Right atrium auricular region (tissue), 2 donors: ENCODE measurements around the gene CEBPG. TPM values are rescaled to one million over a fixed set of nuclear protein-coding genes. Genes with fewer than 3 reads are reported as not detected.

ENCODE experiments used
- DNase-seq: peaks from one replicate; pipeline ENCODE4 v3.0.0-alpha.2; 2019; ENCODE audit warnings: low spot score
- H3K27ac ChIP-seq, 2 donors: fragments of 200-600 bp; sonication (generic); 1 replicate in 1 of 2; 2 replicates in 1 of 2; pipeline ENCODE4 v1.5.1; 2016 to 2019
- H3K27me3 ChIP-seq, 2 donors: fragments of 200-600 bp; sonication (generic); one replicate each; pipeline versions ENCODE4 v1.5.1 to v1.6.0; 2017 to 2019
- H3K36me3 ChIP-seq: fragments of 200-600 bp; sonication (generic); one replicate; pipeline ENCODE4 v1.5.1; 2016
- H3K4me1 ChIP-seq, 2 donors: fragments of 200-600 bp; sonication (generic); one replicate each; pipeline versions ENCODE4 v1.5.1 to v1.6.0; 2017 to 2019
- H3K4me3 ChIP-seq, 2 donors: fragments of 200-600 bp; sonication (generic); 1 replicate in 1 of 2; 2 replicates in 1 of 2; pipeline ENCODE4 v1.5.1; 2017 to 2019; ENCODE audit warnings: mild to moderate bottlenecking in 1 of 2, moderate library complexity in 1 of 2
- H3K9me3 ChIP-seq, 2 donors: fragments of 200-600 bp; sonication (generic); one replicate each; pipeline ENCODE4 v1.5.1; 2019
- total RNA-seq, 2 donors: library from RNA; depleted of rRNA; stranded (reverse); fragments of >200 nt; gene quantifications; one replicate each; pipeline ENCODE4 v1.1.0, GENCODE V29; 2016
- TF ChIP-seq, protein P1 (sequence below), 2 donors: fragments of 200-600 bp; sonication (generic); IDR thresholded peaks; one replicate each; pipeline ENCODE4 v1.5.1; 2019; ENCODE audit warnings: antibody characterized with exemption in 2 of 2

CEBPG gene
- total RNA-seq, 2 donors from 2014 or later, result 12.9 to 15.2 TPM

DNA sequence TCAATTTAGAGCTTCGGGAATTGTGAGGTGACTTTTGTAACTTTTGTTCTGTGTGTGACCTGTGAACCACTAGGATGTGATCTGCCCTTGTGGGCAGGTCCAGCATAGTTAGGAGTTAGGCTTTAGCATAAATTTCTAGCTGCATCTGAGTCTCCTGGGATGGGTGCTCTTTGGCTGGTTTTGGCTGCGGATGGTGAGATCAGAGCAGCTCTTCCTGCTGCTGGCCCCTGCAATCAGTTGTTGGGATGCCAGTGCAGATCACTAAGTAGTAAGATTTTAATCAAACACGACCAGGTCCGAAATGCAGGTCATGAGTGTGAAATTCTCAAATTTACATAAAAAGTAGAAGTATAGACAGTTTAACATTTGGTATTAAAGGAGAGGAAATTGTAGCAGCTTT is 8.5 kb downstream of the CEBPG start:
- no peak overlapping the region for H3K27ac ChIP-seq
- TF ChIP-seq, protein P1, sequence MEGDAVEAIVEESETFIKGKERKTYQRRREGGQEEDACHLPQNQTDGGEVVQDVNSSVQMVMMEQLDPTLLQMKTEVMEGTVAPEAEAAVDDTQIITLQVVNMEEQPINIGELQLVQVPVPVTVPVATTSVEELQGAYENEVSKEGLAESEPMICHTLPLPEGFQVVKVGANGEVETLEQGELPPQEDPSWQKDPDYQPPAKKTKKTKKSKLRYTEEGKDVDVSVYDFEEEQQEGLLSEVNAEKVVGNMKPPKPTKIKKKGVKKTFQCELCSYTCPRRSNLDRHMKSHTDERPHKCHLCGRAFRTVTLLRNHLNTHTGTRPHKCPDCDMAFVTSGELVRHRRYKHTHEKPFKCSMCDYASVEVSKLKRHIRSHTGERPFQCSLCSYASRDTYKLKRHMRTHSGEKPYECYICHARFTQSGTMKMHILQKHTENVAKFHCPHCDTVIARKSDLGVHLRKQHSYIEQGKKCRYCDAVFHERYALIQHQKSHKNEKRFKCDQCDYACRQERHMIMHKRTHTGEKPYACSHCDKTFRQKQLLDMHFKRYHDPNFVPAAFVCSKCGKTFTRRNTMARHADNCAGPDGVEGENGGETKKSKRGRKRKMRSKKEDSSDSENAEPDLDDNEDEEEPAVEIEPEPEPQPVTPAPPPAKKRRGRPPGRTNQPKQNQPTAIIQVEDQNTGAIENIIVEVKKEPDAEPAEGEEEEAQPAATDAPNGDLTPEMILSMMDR (IDR thresholded peaks at IDR 0.05), result no peak
- peaks cover 0 to 30% of the 10 kb centered on the region in 2 donors for H3K4me1 ChIP-seq
- DNase-seq, result no peak
- no peaks in the 10 kb centered on the region for H3K27me3 ChIP-seq
- no peak overlapping the region for H3K4me3 ChIP-seq
- peaks cover 13% of the 10 kb centered on the region for H3K36me3 ChIP-seq
- H3K9me3 ChIP-seq, result no peaks in the 10 kb centered on the region

DNA sequence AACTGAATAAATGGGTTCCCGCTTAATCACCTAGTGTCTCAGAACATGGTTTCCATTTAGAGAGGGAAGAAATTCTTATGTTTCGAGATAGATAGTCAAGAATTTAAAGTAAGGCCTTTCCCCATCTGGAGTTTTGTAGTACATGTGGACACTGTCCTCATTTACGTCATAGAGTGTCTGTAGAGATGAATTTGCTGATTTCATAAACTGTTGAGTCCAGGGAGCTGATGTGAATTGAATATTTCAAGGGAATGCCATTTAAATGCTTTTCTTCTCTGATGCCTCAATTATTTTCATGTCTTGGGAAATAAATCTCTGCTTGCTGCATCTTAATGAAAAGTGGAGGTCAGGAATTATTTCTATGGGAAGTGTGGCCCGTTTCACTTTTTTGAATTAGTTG is 9.5 kb downstream of the CEBPG start:
- no peaks in the 10 kb centered on the region for H3K27me3 ChIP-seq
- no peak for DNase-seq
- peaks cover 0 to 25% of the 10 kb centered on the region in 2 donors for H3K4me1 ChIP-seq
- no peak overlapping the region for H3K4me3 ChIP-seq
- H3K27ac ChIP-seq, result no peak overlapping the region
- H3K36me3 ChIP-seq, result peaks cover 13% of the 10 kb centered on the region
- TF ChIP-seq, protein P1 (IDR thresholded peaks at IDR 0.05), result no peak
- no peaks in the 10 kb centered on the region for H3K9me3 ChIP-seq

DNA sequence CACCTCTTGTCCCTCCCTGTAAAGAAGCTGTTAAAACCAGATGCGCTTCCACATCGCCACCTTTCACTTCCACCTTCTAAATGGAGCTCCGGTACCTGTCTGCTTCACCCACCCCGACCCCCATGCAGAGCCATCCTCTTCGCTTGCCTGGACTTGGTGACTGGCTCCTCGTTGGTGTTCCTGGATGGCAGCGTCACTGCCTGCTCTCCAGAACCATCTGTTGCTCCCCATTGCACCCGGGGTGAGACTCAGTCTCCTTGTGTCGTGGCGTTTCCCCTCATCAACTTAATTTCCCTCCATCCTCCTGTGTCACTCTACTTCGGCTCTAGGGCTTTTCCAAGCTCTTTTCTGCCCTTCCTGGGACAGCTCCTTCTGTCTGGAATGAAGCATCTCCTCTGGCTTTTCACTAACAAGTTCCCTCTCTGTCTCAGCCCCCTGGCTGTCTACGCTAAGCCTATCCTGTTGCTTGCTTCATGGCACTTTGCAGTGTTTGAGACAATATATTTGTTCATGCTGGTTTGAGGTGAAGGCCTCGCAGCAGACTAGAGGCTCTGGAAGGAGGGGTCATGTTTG is 10.3 kb downstream of the CEBPG start:
- Histone ChIP-seq H3K27ac (no peak overlapping the region), H3K4me3 (no peak overlapping the region), H3K36me3 (peaks cover 13% of the 10 kb centered on the region), H3K4me1 (peaks cover 0 to 26% of the 10 kb centered on the region in 2 donors), H3K27me3 (no peaks in the 10 kb centered on the region), H3K9me3 (no peaks in the 10 kb centered on the region)
- TF ChIP-seq, protein P1 (IDR thresholded peaks at IDR 0.05), result no peak
- no peak for DNase-seq

DNA sequence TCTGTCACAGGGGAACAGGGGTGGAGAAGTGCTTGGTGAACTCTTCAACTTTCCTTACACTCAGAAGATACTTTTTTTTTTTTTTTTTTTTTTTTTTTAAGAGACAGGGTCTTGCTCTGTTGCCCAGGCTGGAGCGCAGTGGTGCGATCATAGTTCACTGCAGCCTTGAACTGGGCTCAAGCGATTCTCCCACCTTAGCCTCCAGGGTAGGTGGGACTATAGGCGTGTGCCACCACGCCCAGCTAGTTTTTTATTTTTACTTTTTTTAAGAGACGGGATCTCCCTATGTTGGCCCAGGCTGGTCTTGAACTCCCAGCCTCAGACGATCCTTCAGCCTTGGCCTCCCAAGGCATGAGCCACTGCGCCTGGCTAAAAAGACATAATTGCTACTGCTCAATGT is 11.5 kb downstream of the CEBPG start:
- Histone ChIP-seq H3K9me3 (no peaks in the 10 kb centered on the region), H3K4me3 (no peak overlapping the region), H3K27me3 (no peaks in the 10 kb centered on the region), H3K27ac (no peak overlapping the region), H3K4me1 (peaks cover 0 to 37% of the 10 kb centered on the region in 2 donors), H3K36me3 (peaks cover 4% of the 10 kb centered on the region)
- no peak for DNase-seq
- TF ChIP-seq, protein P1 (IDR thresholded peaks at IDR 0.05), result no peak

DNA sequence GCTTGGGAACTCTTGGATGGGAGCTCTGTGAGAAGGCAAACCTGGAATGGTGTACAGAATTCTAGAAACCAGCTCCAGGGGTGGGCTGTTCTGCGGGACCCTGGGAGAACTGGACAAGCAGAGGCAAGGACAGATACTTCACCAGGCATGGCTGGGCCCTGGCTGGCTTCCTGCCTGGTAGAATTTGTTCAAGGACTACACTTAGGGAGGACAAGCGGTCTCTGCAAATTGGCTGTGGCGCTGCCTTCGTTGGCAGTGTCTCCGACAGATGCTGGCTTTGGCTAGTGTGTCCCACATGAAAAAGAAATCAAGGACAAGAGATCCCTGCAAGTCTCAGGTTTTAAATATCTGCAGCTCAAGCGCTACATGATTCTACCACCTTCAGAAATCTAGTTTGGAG is 12.4 kb downstream of the CEBPG start:
- H3K27me3 ChIP-seq, result no peaks in the 10 kb centered on the region
- H3K4me1 ChIP-seq, result peaks cover 0 to 46% of the 10 kb centered on the region in 2 donors
- H3K36me3 ChIP-seq, result no peaks in the 10 kb centered on the region
- no peak overlapping the region for H3K4me3 ChIP-seq
- TF ChIP-seq, protein P1 (IDR thresholded peaks at IDR 0.05), result no peak
- no peak overlapping the region for H3K27ac ChIP-seq
- DNase-seq, result no peak
- H3K9me3 ChIP-seq, result no peaks in the 10 kb centered on the region

DNA sequence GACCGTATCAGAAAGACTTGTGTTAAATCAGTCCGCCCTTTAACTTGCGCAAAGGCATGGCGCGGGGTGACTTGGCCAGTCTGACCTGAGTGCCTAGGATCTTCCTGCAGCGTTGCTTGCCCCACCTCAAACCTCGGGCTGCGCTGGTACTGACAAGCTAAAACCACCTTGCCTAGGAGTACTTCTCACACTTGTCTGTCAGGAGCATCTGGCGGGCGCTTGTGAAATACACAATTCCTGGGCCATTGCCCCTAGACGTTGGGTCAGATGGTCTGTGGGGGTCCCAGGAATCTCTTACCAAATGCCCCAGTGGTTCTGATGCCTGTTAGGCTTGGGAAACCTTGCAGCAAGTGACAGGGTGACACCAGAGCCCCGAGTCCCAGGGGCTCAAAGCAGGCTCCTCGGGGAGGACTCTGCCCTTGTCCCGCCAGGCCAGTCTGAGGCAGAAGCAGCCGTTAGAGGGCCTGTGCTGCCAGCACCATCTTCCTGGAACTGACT is 12.9 kb downstream of the CEBPG start:
- Histone ChIP-seq H3K4me1 (peaks cover 0 to 51% of the 10 kb centered on the region in 2 donors), H3K36me3 (no peaks in the 10 kb centered on the region), H3K4me3 (no peak overlapping the region), H3K27ac (no peak overlapping the region), H3K9me3 (no peaks in the 10 kb centered on the region), H3K27me3 (no peaks in the 10 kb centered on the region)
- TF ChIP-seq, protein P1 (IDR thresholded peaks at IDR 0.05), result no peak
- no peak for DNase-seq
